Bone marrow (tissue), 2 donors: ENCODE measurements around the gene RAB14.
A peak's percentile ranks its signal among the peaks of the same experiment; 100 is the strongest.

Experiments
- DNase-seq, 2 donors: peaks; one replicate each; lab custom pipeline; 2025; lab: John Stamatoyannopoulos, UW

The RAB14 gene

GRCh38 chr9:121219530-121219929 is 17.9 kb upstream of the RAB14 start:
- no peak for DNase-seq

- DNase-seq, result no peak
These were observed 16.8 kb upstream of the RAB14 start for GRCh38 chr9:121218357-121219027.

GRCh38 chr9:121217609-121218292 is 16.1 kb upstream of the RAB14 start:
- no peak for DNase-seq

- peak in 1 of 2 donors; percentile 59 for DNase-seq
These were observed 14.7 kb upstream of the RAB14 start for GRCh38 chr9:121216271-121216805.

- DNase-seq, result no peak
These were observed 12.3 kb upstream of the RAB14 start for GRCh38 chr9:121214005-121214404.

GRCh38 chr9:121213136-121213806 is 11.6 kb upstream of the RAB14 start:
- DNase-seq, result peak; percentile 49 to 51

- no peak for DNase-seq
These were observed 8.9 kb upstream of the RAB14 start for GRCh38 chr9:121210536-121210935.

GRCh38 chr9:121207371-121207940 is 5.8 kb upstream of the RAB14 start:
- peak in 1 of 2 donors; percentile 61 for DNase-seq

GRCh38 chr9:121206516-121207370 is 5.1 kb upstream of the RAB14 start:
- DNase-seq, result no peak

GRCh38 chr9:121204611-121205010 is 2.9 kb upstream of the RAB14 start:
- no peak for DNase-seq

GRCh38 chr9:121204121-121204520 is 2.5 kb upstream of the RAB14 start:
- no peak for DNase-seq

- no peak for DNase-seq
These were observed 478 bp downstream of the RAB14 start for GRCh38 chr9:121201045-121201737.

- no peak for DNase-seq
These were observed 1.3 kb downstream of the RAB14 start for GRCh38 chr9:121200356-121200755.

- no peak for DNase-seq
These were observed 1.7 kb downstream of the RAB14 start for GRCh38 chr9:121199921-121200320.

GRCh38 chr9:121198512-121199042 is 3.1 kb downstream of the RAB14 start:
- DNase-seq, result no peak

- no peak for DNase-seq
These were observed 4.5 kb downstream of the RAB14 start for GRCh38 chr9:121197132-121197531.

GRCh38 chr9:121196389-121196788 is 5.3 kb downstream of the RAB14 start:
- DNase-seq, result no peak

GRCh38 chr9:121194730-121195129 is 6.9 kb downstream of the RAB14 start:
- no peak for DNase-seq

- no peak for DNase-seq
These were observed 8.6 kb downstream of the RAB14 start for GRCh38 chr9:121192959-121193640.

GRCh38 chr9:121192518-121192917 is 9.2 kb downstream of the RAB14 start:
- no peak for DNase-seq
